Measurements from ENCODE around the gene SDK1.

SDK1 gene

GRCh38 chr7:3771906-3772305, 470.9 kb downstream of the SDK1 start:
- H3K4me3 ChIP-seq (replicated peaks; ENCODE audit: low read depth, low read length) = no peak overlapping the region
- TF ChIP-seq CTCF (IDR thresholded peaks at IDR 0.05; ENCODE audit: low read depth, low read length, missing control alignments) = no peak
- DNase-seq (ENCODE audit: extremely low read depth, low read depth) = no peak

- no peak for DNase-seq (ENCODE audit: extremely low read depth, low read depth)
- no peak for TF ChIP-seq CTCF (IDR thresholded peaks at IDR 0.05; ENCODE audit: low read depth, low read length, missing control alignments)
- H3K4me3 ChIP-seq (replicated peaks; ENCODE audit: low read depth, low read length) = no peak overlapping the region
These were observed 477.3 kb downstream of the SDK1 start for GRCh38 chr7:3778345-3778744.

- no peak overlapping the region for H3K4me3 ChIP-seq (replicated peaks; ENCODE audit: low read depth, low read length)
- DNase-seq (ENCODE audit: extremely low read depth, low read depth) = no peak
- TF ChIP-seq CTCF (IDR thresholded peaks at IDR 0.05; ENCODE audit: low read depth, low read length, missing control alignments) = no peak
These were observed 479.0 kb downstream of the SDK1 start for GRCh38 chr7:3780016-3780415.

- TF ChIP-seq CTCF (IDR thresholded peaks at IDR 0.05; ENCODE audit: low read depth, low read length, missing control alignments) = no peak
These were observed 479.5 kb downstream of the SDK1 start for GRCh38 chr7:3780525-3780924.

GRCh38 chr7:3781607-3782006, 480.6 kb downstream of the SDK1 start:
- DNase-seq (ENCODE audit: extremely low read depth, low read depth) = no peak
- no peak overlapping the region for H3K4me3 ChIP-seq (replicated peaks; ENCODE audit: low read depth, low read length)
- no peak for TF ChIP-seq CTCF (IDR thresholded peaks at IDR 0.05; ENCODE audit: low read depth, low read length, missing control alignments)

More at GRCh38 chr7:3780525-3780924, 479.5 kb downstream of the SDK1 start:
- H3K4me3 ChIP-seq (replicated peaks; ENCODE audit: low read depth, low read length) = no peak overlapping the region
- DNase-seq (ENCODE audit: extremely low read depth, low read depth) = no peak

GRCh38 chr7:3787717-3788264, 486.7 kb downstream of the SDK1 start:
- no peak overlapping the region for H3K4me3 ChIP-seq (replicated peaks; ENCODE audit: low read depth, low read length)
- TF ChIP-seq CTCF (IDR thresholded peaks at IDR 0.05; ENCODE audit: low read depth, low read length, missing control alignments) = no peak
- DNase-seq (ENCODE audit: extremely low read depth, low read depth) = no peak

- no peak overlapping the region for H3K4me3 ChIP-seq (replicated peaks; ENCODE audit: low read depth, low read length)
- no peak for TF ChIP-seq CTCF (IDR thresholded peaks at IDR 0.05; ENCODE audit: low read depth, low read length, missing control alignments)
- no peak for DNase-seq (ENCODE audit: extremely low read depth, low read depth)
These were observed 489.8 kb downstream of the SDK1 start for GRCh38 chr7:3790803-3791202.
